Renal pelvis (tissue), 4 donors: ENCODE measurements around the gene TCP11. TPM values are rescaled to one million over a fixed set of nuclear protein-coding genes. Genes with fewer than 3 reads are reported as not detected.
"Not testable (repeated sequence)": the region's sequence is repeated elsewhere in the genome, so short reads cannot be mapped to it uniquely, and the experiment has no call there.

Experiments used
- DNase-seq: peaks from one replicate; pipeline ENCODE4 v3.0.0-alpha.2; 2013
- polyA plus RNA-seq, 3 donors: library from polyadenylated mRNA; unstranded; fragments of 120-200 nt; gene quantifications; one replicate each; pipeline ENCODE4 v1.2.1, GENCODE V29; 2013; ENCODE audit not compliant: insufficient read length in 3 of 3

Gene TCP11
- polyA plus RNA-seq, 3 donors, result 2.0 to 3.2 (median 2.2) TPM

GRCh38 chr6:35147486-35147885 is 6.3 kb upstream of the TCP11 start:
- DNase-seq, result no peak

- no peak for DNase-seq
Measured at GRCh38 chr6:35147026-35147425, 5.9 kb upstream of the TCP11 start.

GRCh38 chr6:35146453-35146852 is 5.3 kb upstream of the TCP11 start:
- peak; percentile 69 for DNase-seq

- DNase-seq, result no peak
Measured at GRCh38 chr6:35145757-35146156, 4.6 kb upstream of the TCP11 start.

GRCh38 chr6:35142588-35143569 is 1.7 kb upstream of the TCP11 start:
- DNase-seq, result no peak

- no peak for DNase-seq
Measured at GRCh38 chr6:35140639-35141006, 516 bp downstream of the TCP11 start.

GRCh38 chr6:35139924-35140638 is 1.1 kb downstream of the TCP11 start:
- DNase-seq, result peak; percentile 69

GRCh38 chr6:35139470-35139869 is 1.7 kb downstream of the TCP11 start:
- DNase-seq, result no peak

GRCh38 chr6:35138191-35138590 is 2.9 kb downstream of the TCP11 start:
- DNase-seq, result not testable (repeated sequence)

- no peak for DNase-seq
Measured at GRCh38 chr6:35136185-35136584, 5.0 kb downstream of the TCP11 start.

GRCh38 chr6:35128496-35128895 is 12.6 kb downstream of the TCP11 start:
- DNase-seq, result no peak

GRCh38 chr6:35128042-35128441 is 13.1 kb downstream of the TCP11 start:
- no peak for DNase-seq

GRCh38 chr6:35124356-35124755 is 16.8 kb downstream of the TCP11 start:
- DNase-seq, result no peak

- DNase-seq, result no peak
Measured at GRCh38 chr6:35120746-35121145, 20.4 kb downstream of the TCP11 start.

- DNase-seq, result no peak
Measured at GRCh38 chr6:35108309-35108885, 32.7 kb downstream of the TCP11 start.

GRCh38 chr6:35107761-35108160 is 33.4 kb downstream of the TCP11 start:
- not testable (repeated sequence) for DNase-seq

GRCh38 chr6:35107208-35107607 is 33.9 kb downstream of the TCP11 start:
- not testable (repeated sequence) for DNase-seq

- DNase-seq, result not testable (repeated sequence)
Measured at GRCh38 chr6:35106061-35106460, 35.1 kb downstream of the TCP11 start.

GRCh38 chr6:35105078-35105477 is 36.1 kb downstream of the TCP11 start:
- DNase-seq, result no peak

GRCh38 chr6:35099116-35099515 is 42.0 kb downstream of the TCP11 start:
- DNase-seq, result no peak

GRCh38 chr6:35096129-35096862 is 44.8 kb downstream of the TCP11 start:
- no peak for DNase-seq

- DNase-seq, result no peak
Measured at GRCh38 chr6:35094183-35094582, 47.0 kb downstream of the TCP11 start.
